Mesenteric fat pad (tissue), 1 donor: ENCODE results near the gene HDLBP. TPM values are rescaled to one million over a fixed set of nuclear protein-coding genes. Genes with fewer than 3 reads are reported as not detected.
"Not testable (repeated sequence)": the region's sequence is repeated elsewhere in the genome, so short reads cannot be mapped to it uniquely, and the experiment has no call there.

Source experiments
- DNase-seq: peaks from one replicate; pipeline ENCODE4 v3.0.0-alpha.2; 2020; ENCODE audit warnings: low spot score
- total RNA-seq: library from RNA; stranded (reverse); fragmentation: NEBNext Ultra II Directional; extraction: Animal tissue kit (Norgen Biotek cat#: 25700); gene quantifications from one replicate; pipeline ENCODE4 v1.2.1, GENCODE V29; 2021
- donor health status: DM: yes; HTN: yes; CAD: no.

The HDLBP gene
- total RNA-seq, 1 donor from 2014 or later: 492 TPM

DNA sequence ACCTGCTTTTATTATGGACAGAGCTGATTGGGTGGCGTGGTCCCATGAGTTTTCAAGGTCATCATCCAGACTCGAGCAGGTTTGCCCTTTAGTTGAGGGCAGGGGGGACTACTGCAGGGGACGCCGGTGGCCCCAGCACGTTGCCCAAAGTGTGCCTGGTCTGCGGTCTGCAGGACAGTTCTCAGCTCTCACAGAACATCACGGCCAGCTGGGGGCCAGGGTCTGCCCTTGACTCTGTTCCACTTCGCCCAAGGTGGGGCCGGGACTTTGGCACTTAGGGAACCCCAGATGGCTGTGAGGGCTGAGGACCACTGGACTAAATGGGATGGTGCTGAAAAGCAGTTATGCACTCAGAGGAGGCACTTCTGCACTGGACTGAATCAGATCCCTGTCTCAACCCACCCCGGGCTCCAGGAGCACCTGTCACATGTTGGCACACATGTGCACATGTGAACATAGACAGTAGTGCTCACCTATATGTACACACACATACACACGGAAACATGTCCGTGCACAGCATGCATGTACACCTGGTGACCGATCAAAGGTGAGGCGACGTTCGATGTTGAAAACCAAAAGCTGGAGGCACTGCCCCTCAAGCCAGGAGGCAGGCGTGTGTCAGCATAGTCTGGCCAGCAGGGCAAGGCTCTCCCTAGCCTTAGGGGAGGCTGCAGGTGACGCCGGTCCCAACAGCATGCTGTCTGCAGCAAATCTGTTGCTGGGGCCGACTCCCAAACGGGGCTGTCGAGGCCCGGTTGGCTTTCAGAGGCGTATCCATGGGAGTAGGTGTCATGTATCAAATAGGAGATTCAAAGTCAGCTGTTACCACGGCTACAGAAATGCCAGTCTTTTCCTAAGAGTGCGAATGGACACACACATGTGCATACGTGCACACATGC lies 116.8 kb downstream of the HDLBP start:
- no peak for DNase-seq

DNA sequence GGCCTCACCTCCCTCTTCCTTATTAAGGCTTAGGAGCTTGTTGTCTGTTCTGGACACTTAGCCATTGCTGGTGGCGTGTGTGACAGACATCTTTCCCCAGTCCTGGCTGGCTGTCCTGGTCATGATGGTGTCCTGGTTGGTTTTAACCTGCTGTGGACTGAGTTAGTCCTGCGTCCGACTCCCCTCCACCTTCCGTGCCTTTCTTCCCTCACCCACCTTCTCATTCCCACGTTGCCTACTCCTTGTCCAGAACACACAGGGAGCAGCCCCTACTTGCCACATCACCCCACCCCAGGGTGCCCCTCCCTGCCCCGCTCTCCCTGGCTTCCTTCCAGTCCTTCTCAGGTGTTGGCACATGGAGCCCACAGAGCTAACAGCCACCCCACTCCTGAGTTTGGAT lies 117.5 kb downstream of the HDLBP start:
- DNase-seq: no peak

DNA sequence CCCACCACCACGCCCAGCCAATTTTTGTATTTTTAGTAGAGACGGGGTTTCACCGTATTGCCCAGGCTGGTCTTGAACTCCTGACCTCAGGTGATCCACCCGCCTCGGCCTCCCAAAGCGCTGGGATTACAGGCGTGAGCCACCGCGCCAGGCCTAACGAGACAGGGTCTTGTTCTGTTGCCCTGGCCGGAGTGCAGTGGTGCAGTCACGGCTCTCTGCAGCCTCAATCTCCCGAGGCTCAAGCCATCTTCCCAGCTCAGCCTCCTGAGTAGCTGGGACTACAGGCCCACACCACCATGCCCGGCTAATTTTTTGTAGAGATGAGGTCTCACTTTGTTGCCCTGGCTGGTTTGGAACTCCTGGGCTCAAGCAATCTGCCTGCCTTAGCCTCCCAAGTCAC lies 118.2 kb downstream of the HDLBP start:
- DNase-seq: not testable (repeated sequence)

DNA sequence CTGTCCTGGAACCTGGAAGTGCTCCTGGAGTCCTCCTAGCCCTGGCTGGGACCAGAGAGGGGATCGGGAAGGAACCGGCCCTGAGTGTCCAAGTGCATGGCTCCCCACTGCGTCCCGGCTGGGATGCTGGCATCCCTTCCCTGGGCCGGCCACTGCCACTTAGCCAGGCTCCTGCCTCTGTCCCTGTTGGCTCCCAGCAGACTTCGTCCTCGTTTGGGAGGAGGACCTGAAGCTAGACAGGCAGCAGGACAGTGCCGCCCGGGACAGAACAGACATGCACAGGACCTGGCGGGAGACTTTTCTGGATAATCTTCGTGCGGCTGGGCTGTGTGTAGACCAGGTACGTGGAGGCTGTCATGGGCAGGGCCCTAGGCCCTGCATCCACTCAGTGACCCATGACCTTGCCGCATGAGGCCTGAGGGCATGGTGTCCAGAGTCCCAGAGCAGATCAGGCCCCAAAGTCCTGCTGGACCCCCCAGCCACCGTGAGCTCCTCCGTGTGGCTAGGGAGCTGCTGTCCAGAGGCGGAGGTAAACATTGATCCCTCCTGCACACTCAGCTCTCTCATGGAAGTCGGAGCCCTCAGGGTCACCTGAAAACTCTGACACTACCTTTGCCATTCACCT lies 119.9 kb downstream of the HDLBP start:
- no peak for DNase-seq

DNA sequence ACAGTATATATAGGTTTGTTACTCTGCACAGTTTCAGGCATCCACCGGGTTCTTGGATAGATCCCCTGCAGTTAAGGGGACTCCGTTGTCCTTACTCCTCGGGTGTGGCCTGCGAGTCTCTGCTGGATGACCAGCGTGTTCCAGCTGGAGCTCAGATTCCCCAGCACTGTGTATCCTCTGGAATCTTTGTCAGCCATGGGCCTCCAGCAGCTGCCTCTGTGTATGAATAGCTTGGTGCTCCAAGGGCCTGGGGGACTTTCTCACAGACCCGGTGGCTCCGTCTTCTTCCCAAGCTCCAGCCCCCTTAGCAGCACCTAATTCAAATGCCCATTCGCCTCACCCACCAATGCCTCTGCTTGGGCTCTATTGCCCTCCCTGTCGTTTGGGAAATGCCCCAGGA lies 120.7 kb downstream of the HDLBP start:
- DNase-seq: no peak

DNA sequence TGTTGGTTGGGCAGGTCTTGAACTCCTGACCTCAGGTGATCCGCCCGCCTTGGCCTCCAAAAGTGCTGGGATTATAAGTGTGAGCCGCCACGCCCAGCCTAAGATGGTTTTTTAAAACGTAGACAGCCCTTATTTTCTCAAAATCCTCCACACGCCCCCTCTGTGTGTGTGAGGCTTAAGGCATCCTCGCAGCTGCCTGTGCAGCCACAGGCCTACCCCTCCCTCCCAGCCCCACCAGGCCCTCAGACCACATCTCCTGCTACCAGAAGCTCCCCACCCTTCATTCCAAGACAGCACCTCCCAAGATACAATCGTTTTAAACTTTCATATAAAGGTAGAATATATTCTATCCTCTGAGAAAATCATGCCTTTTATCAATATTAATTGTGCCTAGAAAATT lies 122.2 kb downstream of the HDLBP start:
- DNase-seq: no peak

DNA sequence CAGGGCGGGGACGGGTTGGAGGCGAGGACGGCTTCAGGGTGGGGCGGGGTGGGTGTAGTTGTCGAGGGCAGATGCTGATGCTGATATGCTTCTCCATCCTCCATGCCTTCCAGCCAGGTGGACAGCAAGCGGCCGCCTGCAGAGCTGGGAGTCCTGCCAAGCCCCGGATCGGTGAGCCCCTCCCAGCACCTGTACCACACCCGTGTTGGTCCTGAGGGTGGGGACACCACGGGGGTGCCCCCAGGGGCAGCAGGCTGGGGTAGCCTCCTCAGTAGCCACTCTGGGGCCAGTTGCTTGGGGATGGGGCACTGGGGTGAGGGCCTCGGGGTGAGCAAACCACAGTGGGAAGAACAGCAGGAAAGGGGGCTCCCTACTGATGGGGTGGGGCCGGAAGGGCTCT lies 124.4 kb downstream of the HDLBP start:
- no peak for DNase-seq

DNA sequence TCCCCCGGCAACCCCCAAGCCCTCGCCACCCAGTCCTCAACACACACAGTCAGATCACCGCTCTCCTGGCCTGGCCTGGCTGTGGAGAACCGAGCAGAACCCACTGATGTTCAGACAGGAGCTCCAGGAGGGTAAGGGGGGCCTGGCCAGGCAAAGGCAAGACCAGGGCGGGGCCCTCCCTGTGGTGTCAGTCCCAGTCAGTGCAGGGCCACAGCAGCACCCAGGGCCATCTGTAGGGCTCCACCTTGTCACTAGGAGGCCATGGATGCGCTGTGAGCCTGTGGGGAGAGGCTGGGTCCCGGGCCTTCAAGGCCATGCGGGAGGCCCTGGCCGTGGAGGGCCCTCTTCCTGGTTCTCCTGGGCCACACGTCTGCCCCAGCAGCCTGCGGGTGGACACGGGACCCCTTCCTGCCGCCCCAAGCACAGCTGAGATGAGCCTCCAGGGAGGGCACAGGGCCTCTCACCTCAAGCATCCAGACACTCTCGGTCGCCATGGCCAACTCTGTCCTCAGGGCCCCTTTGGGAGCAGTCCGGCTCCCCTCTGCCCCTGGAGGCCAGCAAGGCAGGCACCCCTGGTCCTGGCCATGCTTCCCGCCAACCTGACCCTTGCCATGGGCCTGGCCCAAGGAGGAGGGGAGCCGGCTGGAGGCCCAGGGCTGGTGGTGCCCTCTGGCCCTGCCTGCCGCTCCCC lies 125.0 kb downstream of the HDLBP start:
- no peak for DNase-seq

DNA sequence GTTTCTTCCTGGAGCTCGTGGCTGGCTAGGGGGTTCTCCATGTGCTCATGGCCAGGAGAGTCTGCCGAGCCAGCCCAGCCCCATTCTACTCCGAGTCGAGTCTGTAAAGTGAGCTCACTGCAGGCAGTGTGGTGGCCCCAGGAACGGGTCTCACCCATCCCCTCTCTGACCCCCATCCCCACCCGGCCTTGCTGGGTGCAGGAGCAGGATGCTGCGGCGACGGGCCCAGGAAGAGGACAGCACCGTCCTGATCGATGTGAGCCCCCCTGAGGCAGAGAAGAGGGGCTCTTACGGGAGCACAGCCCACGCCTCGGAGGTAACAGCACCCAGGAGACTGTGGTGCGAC lies 125.6 kb downstream of the HDLBP start:
- DNase-seq: no peak

DNA sequence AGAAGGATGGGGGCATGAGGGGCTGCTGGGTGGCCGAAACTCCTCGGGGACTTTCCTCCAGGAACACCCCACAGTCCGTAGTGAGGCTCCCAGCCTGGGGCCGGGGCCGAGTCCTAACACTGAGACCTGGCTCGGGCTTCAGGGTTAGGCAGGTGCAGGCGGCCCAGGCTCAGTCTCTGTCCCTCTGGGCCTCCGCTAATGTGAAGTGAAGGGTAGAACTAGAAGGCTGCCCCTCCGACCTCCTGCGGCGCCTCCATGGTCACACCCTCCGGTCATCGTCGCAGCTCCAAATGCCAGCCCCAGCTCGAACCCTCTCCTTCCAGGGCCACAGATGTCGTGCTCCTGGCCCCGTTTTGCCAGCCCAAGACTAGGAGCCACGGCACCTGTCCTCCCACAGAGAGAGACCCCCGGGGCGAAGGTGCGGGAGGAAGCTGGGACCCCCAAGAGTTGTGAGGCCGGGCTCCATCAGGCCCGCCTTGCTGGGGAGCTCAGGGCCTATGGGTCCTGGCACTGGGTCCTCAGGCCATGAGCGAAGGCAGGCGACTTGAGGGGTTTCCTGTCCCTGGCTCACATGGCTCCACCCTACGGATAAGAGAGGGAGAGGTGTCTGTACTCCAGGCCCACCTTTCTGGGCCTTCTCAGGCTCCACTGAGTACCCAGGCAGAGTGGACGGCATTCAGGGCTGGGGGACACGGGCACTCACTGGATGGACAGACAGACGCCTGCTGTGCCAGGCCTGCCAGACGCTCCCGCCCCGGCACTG lies 126.2 kb downstream of the HDLBP start:
- no peak for DNase-seq

DNA sequence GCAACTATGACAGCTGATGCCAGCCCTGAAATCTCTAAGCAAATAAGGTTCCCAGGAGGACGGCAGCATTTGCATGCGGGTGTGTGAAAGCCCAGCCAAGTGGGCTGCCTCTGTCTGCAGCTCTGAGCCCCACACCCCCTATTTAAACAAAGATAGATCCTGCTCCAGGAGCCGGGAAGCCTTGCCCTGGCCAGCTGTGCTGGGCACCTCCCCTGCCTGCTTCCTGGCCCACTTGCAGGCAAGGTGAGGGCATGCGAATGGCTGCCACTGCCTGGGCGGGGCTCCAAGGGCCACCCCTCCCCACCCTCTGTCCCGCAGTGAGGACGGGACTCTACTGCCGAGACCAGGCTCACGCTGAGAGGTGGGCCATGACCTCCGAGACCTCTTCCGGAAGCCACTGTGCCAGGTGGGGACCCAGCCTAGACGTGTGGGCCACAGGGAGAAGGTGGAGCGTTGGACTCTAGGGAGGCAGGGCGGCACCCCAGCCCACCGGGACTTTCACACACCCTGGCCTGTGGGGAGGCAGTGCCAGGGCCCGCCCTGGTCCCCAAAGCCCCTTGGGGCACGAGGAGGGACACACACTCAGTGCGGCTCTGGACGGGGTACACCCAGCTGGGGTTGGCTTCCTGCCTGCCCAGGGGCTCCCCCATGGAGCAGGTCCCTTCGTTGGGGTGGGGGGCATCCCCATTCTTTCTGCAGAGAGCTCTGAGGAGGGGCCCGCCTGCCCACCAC lies 126.9 kb downstream of the HDLBP start, which contains the start of gene ANO7:
TSS of gene ANO7 (plus strand) at position 317 of the 732 bp plus-strand sequence. CDS start 1,387 bp downstream, outside the sequence.
- DNase-seq: no peak

DNA sequence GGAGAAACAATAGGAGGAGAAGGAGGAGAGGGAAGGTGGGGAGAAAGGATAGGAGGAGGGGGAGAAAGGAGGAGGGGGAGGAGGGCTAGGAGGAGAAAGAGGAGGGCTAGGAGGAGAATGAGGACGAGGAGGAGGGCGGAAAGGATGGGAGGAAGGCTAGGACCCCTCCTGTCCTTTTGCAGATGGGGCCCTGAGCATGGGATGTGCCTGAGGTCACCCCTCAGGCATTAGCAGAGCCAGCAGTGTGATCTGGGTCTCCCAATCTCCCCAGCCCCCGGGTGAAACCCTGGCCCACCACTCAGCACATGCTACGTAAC lies 127.6 kb downstream of the HDLBP start:
- DNase-seq: no peak

DNA sequence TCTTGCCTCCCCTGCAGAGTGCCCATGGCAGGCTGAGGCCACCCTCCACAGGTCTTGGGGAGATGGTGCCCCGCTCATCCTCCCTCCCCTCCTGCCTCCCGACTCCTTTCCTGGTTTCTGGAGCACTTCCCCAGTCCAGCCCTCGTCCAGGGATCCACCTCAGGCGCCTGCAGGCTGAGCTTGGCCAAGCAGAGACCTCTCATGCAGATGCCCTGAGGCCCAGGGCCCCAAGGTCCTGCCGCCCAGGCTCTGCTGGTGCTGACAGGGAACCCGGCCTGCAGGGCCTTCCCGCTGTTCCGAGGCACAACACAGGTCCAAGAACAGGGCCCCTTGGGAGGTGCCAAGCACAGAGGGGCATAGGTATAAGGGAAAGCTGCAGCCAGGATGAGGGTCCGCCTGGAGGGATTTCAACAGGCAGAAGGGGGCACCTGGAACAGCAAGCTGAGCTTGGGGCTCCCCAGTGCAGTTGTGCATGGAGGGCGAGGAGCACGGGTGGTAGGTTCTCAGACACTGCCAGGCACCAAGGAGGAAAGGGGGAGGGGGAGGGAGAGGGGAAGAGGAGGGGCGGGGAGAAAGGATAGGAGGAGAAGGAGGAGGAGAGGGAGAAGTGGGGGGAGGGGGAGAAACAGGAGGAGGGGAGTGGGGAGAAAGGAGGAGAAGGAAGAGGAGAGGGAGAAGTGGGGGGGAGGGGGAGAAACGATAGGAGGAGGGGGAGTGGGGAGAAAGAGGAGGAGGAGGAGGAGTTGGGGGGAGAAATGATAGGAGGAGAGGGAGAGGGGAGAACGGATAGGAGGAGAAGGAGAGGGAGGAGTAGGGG lies 128.2 kb downstream of the HDLBP start:
- DNase-seq: no peak

DNA sequence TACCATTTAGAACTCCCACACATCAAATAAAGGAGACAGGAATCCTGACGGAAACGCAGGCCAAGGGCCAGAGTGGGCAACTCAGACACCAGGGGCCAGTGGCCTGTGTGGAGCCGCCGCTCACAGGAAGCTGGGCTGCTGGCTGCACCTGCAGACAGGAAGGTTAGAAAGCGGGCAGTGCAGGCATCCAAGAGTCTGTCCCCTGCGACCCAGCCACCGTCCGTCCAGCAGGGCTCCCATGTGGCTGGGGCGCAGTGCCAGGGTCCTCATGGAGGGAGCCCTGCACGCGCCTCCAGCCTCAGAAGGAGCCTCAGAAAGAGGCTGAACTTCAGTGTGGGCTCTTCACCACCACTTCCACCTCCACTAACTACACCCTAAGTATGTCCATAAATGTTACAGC lies 129.5 kb downstream of the HDLBP start:
- DNase-seq: no peak

DNA sequence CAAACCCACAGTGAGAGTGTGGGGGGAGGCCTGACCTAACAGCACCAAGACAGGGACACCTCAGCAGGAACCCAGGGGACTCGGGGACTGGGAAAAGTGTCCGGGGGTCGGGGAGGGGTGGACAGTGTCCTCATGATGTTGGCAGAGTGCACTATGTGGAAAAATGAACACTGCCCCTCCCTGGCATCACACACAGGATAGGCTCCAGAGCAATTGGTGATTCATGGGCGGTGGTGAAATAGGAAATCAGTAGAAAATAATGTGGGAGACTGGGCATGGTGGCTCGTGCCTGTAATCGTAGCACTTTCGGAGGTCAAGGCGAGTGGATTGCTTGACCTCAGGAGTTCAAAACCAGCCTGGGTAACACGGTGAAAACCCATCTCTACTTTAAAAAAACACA lies 130.6 kb downstream of the HDLBP start:
- DNase-seq: no peak

DNA sequence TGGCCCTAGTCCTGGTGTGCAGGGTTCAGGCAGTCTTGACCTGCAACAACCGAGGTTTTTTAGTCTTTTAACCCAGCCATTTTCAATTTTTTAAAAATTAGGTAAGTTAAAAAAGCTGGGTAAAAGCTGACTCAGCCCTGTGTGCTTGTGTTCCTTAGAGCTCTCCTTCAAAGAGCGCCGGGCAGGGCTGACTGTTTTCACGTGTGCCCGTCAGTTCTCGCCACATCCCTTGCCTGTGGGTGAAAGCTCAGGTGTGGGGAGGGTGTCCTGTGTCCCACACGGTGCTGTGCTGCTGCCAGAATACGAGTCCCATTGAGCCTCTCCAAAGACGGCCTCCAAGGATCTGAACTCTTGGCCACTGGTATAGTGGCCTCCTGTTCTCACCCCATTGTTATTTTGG lies 132.3 kb downstream of the HDLBP start:
- no peak for DNase-seq

DNA sequence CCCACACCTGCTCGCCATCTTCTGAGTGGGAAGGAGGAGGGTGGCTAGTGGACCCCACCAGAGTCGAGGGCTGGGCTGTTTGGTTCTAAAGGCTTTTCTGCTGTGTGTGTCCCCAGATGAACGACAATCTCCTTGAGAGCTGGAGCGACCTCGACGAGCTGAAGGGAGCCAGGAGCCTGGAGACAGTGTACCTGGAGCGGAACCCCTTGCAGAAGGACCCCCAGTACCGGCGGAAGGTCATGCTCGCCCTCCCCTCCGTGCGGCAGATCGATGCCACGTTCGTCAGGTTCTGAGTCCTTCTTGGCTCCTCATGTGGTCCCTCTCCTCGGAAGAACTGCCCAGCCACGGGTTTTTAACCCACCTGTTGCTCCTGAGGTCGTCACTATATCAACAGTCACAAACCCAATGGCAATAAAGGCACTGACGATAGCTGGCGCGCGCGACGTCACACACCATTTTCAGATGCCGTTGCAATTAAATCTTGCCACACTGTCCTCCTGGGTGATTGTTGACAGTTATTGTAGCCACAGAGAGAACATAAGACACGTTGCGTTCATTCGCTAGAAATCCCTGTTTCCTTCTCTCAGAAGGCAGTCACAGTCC lies 132.8 kb downstream of the HDLBP start:
- no peak for DNase-seq

DNA sequence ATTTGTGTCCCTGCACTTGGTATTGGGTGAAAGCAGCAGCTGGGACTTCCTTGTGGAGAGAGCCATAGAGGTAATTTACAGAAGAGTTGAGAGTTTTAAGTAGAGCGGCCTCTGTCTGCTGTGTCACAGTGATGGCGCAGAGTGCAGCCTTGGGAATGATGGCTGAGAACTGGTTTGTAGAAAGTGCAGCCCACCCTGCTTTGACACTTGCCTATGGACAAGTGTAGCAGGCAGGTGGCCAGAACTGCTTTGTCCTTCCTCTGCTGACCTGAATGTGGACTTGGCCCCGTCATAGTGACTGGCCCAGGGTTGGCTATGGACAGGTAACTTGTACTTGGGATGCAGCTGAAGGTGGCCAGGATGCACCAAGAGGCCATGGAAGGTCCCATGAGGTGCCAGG lies 133.3 kb downstream of the HDLBP start:
- DNase-seq: no peak

DNA sequence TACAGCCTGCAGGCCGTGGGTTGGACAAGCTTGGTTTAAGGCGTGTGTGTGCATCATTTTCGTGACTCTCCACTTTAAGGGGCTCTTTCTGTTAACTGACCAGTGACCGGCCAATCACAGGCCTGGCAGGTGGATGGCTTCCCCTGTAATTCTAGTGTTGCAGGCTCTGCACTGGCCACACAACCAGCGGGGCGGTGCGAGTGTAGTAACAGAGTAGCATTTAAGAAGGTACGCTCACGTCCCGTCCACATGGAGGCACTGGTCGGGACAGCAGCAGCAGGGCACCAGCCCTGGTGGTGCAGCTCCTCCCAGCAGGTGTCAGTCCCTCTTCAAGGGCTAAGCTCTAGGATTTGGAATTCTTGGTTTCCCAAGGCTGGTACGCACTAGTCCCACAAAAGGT lies 135.0 kb downstream of the HDLBP start:
- no peak for DNase-seq

DNA sequence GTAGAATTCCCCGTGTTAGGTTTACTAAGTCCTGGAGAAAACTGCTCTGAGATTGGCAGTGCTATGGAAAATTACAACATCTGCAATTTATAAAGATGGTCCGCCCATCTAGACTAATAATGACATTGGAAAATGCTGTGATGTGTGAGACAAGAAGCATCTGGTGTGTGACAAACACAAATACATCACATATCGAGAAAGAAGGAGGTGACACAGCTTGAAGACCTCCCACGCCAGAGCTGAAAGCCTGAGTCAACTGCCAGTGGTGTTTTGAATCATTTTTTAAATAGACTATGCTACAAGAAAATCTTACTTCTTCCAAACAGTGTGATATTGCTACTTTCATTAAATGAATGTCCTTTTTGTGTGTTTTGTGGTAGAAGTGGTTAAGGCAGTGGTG lies 135.6 kb downstream of the HDLBP start:
- no peak for DNase-seq
